H9 (cell line): ENCODE results near the gene DDX53. TPM values are rescaled to one million over a fixed set of nuclear protein-coding genes. Genes with fewer than 3 reads are reported as not detected.

ENCODE experiments used
- DNase-seq: peaks from one replicate; pipeline ENCODE4 v3.0.0-alpha.2; 2017
- H2AFZ ChIP-seq: one replicate; pipeline ENCODE4 v1.6.1; 2013; ENCODE audit warnings: mild to moderate bottlenecking, low read length, control low read depth, moderate library complexity
- H2AK5ac ChIP-seq: 2 replicates; pipeline ENCODE4 v1.6.1; 2013; ENCODE audit warnings: low read length, control low read depth, mixed read lengths; ENCODE audit not compliant: insufficient read length
- H2BK120ac ChIP-seq: one replicate; pipeline ENCODE4 v1.6.1; 2013; ENCODE audit warnings: low read depth, mild to moderate bottlenecking, low read length, control low read depth, inconsistent platforms; ENCODE audit not compliant: poor library complexity, severe bottlenecking
- H2BK12ac ChIP-seq: 2 replicates; pipeline ENCODE4 v1.6.1; 2013; ENCODE audit warnings: low read length, control low read depth, mixed read lengths, low read depth; ENCODE audit not compliant: insufficient read length
- H2BK15ac ChIP-seq: 2 replicates; pipeline ENCODE4 v1.6.1; 2013; ENCODE audit warnings: low read depth, low read length, control low read depth
- H2BK20ac ChIP-seq: one replicate; pipeline ENCODE4 v1.6.1; 2013; ENCODE audit warnings: low read depth, mild to moderate bottlenecking, low read length, control low read depth, inconsistent platforms; ENCODE audit not compliant: poor library complexity, severe bottlenecking
- H2BK5ac ChIP-seq: 2 replicates; pipeline ENCODE4 v1.6.1; 2013; ENCODE audit warnings: low read length, control low read depth, mixed read lengths; ENCODE audit not compliant: insufficient read length
- H3K14ac ChIP-seq: 2 replicates; pipeline ENCODE4 v1.6.1; 2013; ENCODE audit warnings: low read length, control low read depth; ENCODE audit not compliant: insufficient read depth
- H3K18ac ChIP-seq: 2 replicates; pipeline ENCODE4 v1.6.1; 2013; ENCODE audit warnings: low read depth, mild to moderate bottlenecking, mixed read lengths, low read length, control low read depth; ENCODE audit not compliant: insufficient read length
- H3K23ac ChIP-seq: 2 replicates; pipeline ENCODE4 v1.6.1; 2013; ENCODE audit warnings: low read length, control low read depth, mixed read lengths, low read depth; ENCODE audit not compliant: insufficient read length
- H3K23me2 ChIP-seq: 2 replicates; pipeline ENCODE4 v1.6.1; 2013; ENCODE audit warnings: low read depth, mild to moderate bottlenecking, mixed read lengths, low read length, control low read depth; ENCODE audit not compliant: insufficient read length, poor library complexity, severe bottlenecking
- H3K27ac ChIP-seq: 2 replicates; pipeline ENCODE4 v1.5.1; 2013; ENCODE audit warnings: low read length, control low read depth, mixed read lengths, low read depth; ENCODE audit not compliant: insufficient read length
- H3K27me3 ChIP-seq: 2 replicates; pipeline ENCODE4 v1.6.1; 2013; ENCODE audit warnings: low read length, control low read depth, inconsistent platforms; ENCODE audit not compliant: insufficient read depth
- H3K4ac ChIP-seq: 2 replicates; pipeline ENCODE4 v1.6.1; 2013; ENCODE audit warnings: low read depth, mild to moderate bottlenecking, control low read depth, inconsistent platforms, low read length, moderate library complexity
- H3K4me1 ChIP-seq: 2 replicates; pipeline ENCODE4 v1.6.1; 2013; ENCODE audit warnings: low read length, control low read depth, inconsistent platforms; ENCODE audit not compliant: insufficient read depth
- H3K4me2 ChIP-seq: 2 replicates; pipeline ENCODE4 v1.6.1; 2013; ENCODE audit warnings: low read length, control low read depth, mixed read lengths; ENCODE audit not compliant: insufficient read length, insufficient read depth
- H3K56ac ChIP-seq: 2 replicates; pipeline ENCODE4 v1.6.1; 2013; ENCODE audit warnings: low read depth, mild to moderate bottlenecking, mixed read lengths, low read length, control low read depth; ENCODE audit not compliant: insufficient read length
- H3K79me1 ChIP-seq: 2 replicates; pipeline ENCODE4 v1.6.1; 2013; ENCODE audit warnings: low read depth, mild to moderate bottlenecking, moderate library complexity, low read length, control low read depth, inconsistent platforms; ENCODE audit not compliant: insufficient read depth, poor library complexity, severe bottlenecking
- H3K79me2 ChIP-seq: 2 replicates; pipeline ENCODE4 v1.6.1; 2013; ENCODE audit warnings: low read length, control low read depth, inconsistent platforms; ENCODE audit not compliant: insufficient read depth
- H3K9ac ChIP-seq: 2 replicates; pipeline ENCODE4 v1.6.1; 2013; ENCODE audit warnings: low read length, control low read depth, mixed read lengths; ENCODE audit not compliant: insufficient read length; ENCODE audit errors: extremely low read depth
- H3K9me3 ChIP-seq: one replicate; pipeline ENCODE4 v1.6.1; 2013; ENCODE audit warnings: low read depth, low read length, inconsistent platforms; ENCODE audit not compliant: control insufficient read depth
- H3T11ph ChIP-seq: one replicate; pipeline ENCODE4 v1.6.1; 2013; ENCODE audit warnings: mild to moderate bottlenecking, low read length, control low read depth, inconsistent platforms
- H4K20me1 ChIP-seq: one replicate; pipeline ENCODE4 v1.6.1; 2013; ENCODE audit not compliant: control insufficient read depth, insufficient read length, insufficient read depth
- H4K5ac ChIP-seq: 2 replicates; pipeline ENCODE4 v1.6.1; 2013; ENCODE audit warnings: low read depth, mild to moderate bottlenecking, mixed read lengths, low read length, control low read depth; ENCODE audit not compliant: insufficient read length
- H4K8ac ChIP-seq: replicated peaks from 2 replicates; pipeline ENCODE4 v1.6.1; 2013; ENCODE audit warnings: low read length, control low read depth, mixed read lengths, low read depth; ENCODE audit not compliant: insufficient read length
- H4K91ac ChIP-seq: 2 replicates; pipeline ENCODE4 v1.6.1; 2013; ENCODE audit warnings: low read depth, mild to moderate bottlenecking, moderate library complexity, mixed read lengths, low read length, control low read depth; ENCODE audit not compliant: insufficient read length
- H3K27ac Mint-ChIP-seq, 3 experiments: 2 replicates in 2 of 3; 3 replicates in 1 of 3; pipeline ENCODE4 v1.8.0; 2020 to 2021; ENCODE audit warnings: mixed read lengths in 3 of 3, mild to moderate bottlenecking in 1 of 3, moderate library complexity in 1 of 3
- H3K27me3 Mint-ChIP-seq: 2 replicates; pipeline ENCODE4 v1.8.0; 2021; ENCODE audit warnings: low read depth, mild to moderate bottlenecking, moderate library complexity, mixed read lengths
- H3K36me3 Mint-ChIP-seq, 3 experiments: 2 replicates in 2 of 3; 3 replicates in 1 of 3; pipeline ENCODE4 v1.8.0; 2020 to 2021; ENCODE audit warnings: low read depth in 3 of 3, mixed read lengths in 3 of 3; ENCODE audit not compliant: insufficient read depth in 1 of 3
- H3K4me1 Mint-ChIP-seq, 2 experiments: 2 replicates each; pipeline ENCODE4 v1.8.0; 2020; ENCODE audit warnings: mixed read lengths in 2 of 2
- H3K4me3 Mint-ChIP-seq, 2 experiments: 2 replicates in 1 of 2; 3 replicates in 1 of 2; pipeline ENCODE4 v1.8.0; 2020 to 2021; ENCODE audit warnings: mild to moderate bottlenecking in 2 of 2, mixed read lengths in 2 of 2, moderate library complexity in 1 of 2
- H3K9me3 Mint-ChIP-seq, 2 experiments: 2 replicates in 1 of 2; 3 replicates in 1 of 2; pipeline ENCODE4 v1.8.0; 2020; ENCODE audit warnings: mild to moderate bottlenecking in 2 of 2, mixed read lengths in 2 of 2, moderate library complexity in 1 of 2
- WGBS: extraction: QIAGEN DNeasy Blood & Tissue Kit; methylation state at CpG from one replicate; pipeline ENCODE4 v1.1.7; 2013; ENCODE audit warnings: missing lambda C conversion rate, low lambda C conversion rate, mixed read lengths; ENCODE audit not compliant: insufficient read length; ENCODE audit errors: extremely low coverage; 5-methylcytosine and 5-hydroxymethylcytosine counted together
- total RNA-seq: library from RNA; stranded (reverse); gene quantifications from 2 replicates; pipeline ENCODE4 v1.2.1, GENCODE V29; 2021
- TF ChIP-seq, protein P1 (sequence below): fragments of 200-600 bp; sonication (generic); conservative IDR thresholded peaks from 3 replicates; pipeline ENCODE4 v1.8.0; 2021; ENCODE audit warnings: antibody characterized with exemption, mild to moderate bottlenecking

Gene DDX53
- total RNA-seq, 1 experiment from 2014 or later = not detected

DNA sequence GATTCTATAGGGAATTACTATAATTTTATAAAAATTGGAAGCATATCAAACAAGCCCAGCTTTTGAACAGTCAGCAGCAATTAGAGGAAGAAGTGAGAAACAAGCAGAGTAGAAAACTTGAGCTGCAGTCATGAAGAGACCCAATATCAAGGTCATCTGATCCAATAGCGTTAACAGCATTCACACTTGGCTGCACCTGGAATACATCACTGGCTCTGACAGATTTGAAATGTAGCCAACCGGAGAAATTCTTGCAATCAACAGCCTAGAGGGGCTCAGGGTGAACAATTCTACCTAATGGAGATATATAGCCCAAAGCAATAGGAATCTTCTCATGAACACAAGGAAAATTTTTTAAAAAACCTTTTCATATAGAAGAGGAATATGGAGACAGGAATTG is 13.6 kb downstream of the DDX53 start:
- Mint-ChIP-seq H3K36me3 (no peaks in the 10 kb centered on the region), H3K4me1 (peaks cover 2 to 5% of the 10 kb centered on the region in 2 experiments; a peak in 2 of 4 replicates), H3K27me3 (no peaks in the 10 kb centered on the region), H3K27ac (no peak overlapping the region; a peak in 1 of 7 replicates), H3K9me3 (peaks cover 0 to 16% of the 10 kb centered on the region in 2 experiments; a peak in 4 of 5 replicates), H3K4me3 (no peak overlapping the region)
- Histone ChIP-seq H3K18ac (no peak overlapping the region), H3K9ac (no peak overlapping the region), H3T11ph (no peak overlapping the region), H2AK5ac (no peak overlapping the region), H3K56ac (no peak overlapping the region), H3K9me3 (no peaks in the 10 kb centered on the region), H2BK120ac (no peak overlapping the region), H4K20me1 (no peaks in the 10 kb centered on the region), H3K14ac (no peak overlapping the region), H2BK15ac (no peak overlapping the region), H3K4ac (no peak overlapping the region), H4K5ac (no peak overlapping the region), H2AFZ (no peak overlapping the region), H3K4me1 (no peaks in the 10 kb centered on the region), H3K27ac (no peak overlapping the region), H2BK20ac (no peak overlapping the region), H2BK12ac (no peak overlapping the region), H4K8ac (no peak overlapping the region), H4K91ac (no peak overlapping the region), H3K4me2 (no peak overlapping the region), H3K23me2 (no peaks in the 10 kb centered on the region), H3K79me2 (no peaks in the 10 kb centered on the region), H3K27me3 (no peaks in the 10 kb centered on the region), H3K23ac (no peak overlapping the region), H2BK5ac (no peak overlapping the region), H3K79me1 (no peaks in the 10 kb centered on the region)
- TF ChIP-seq, protein P1, sequence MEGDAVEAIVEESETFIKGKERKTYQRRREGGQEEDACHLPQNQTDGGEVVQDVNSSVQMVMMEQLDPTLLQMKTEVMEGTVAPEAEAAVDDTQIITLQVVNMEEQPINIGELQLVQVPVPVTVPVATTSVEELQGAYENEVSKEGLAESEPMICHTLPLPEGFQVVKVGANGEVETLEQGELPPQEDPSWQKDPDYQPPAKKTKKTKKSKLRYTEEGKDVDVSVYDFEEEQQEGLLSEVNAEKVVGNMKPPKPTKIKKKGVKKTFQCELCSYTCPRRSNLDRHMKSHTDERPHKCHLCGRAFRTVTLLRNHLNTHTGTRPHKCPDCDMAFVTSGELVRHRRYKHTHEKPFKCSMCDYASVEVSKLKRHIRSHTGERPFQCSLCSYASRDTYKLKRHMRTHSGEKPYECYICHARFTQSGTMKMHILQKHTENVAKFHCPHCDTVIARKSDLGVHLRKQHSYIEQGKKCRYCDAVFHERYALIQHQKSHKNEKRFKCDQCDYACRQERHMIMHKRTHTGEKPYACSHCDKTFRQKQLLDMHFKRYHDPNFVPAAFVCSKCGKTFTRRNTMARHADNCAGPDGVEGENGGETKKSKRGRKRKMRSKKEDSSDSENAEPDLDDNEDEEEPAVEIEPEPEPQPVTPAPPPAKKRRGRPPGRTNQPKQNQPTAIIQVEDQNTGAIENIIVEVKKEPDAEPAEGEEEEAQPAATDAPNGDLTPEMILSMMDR = no peak
- whole genome bisulfite sequencing = no CpG with 5 or more reads among the region's 2 CpGs
- no peak for DNase-seq
